Measurements from ENCODE around the gene ADCY2.

ADCY2 gene

DNA sequence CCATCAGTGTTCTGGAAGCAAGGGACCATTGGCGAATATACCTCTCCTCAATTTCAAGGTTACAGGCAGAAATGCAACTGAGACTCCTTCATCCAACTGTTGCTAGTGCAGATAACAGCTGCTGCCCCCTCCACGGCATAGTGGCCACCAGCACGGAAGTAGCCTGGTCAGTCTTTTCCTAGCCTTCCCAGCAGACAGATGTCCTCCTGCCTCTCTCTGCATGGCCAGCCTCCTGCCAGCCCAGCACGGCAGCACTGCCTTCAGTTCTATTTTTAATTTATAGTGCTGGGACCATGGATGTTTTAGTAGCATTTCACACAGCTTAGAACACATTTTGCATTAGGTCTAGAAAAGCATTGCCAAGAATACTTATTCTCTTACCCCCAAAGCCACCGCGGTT is 266.4 kb downstream of the ADCY2 start:
- Histone ChIP-seq H3K4me1 (ENCODE audit: control insufficient read depth, insufficient read depth, low read length) (no peaks in the 10 kb centered on the region), H3K4me3 (ENCODE audit: low read length) (no peak overlapping the region), H3K9me3 (ENCODE audit: control insufficient read depth, low read length) (no peaks in the 10 kb centered on the region), H3K27me3 (ENCODE audit: control insufficient read depth, insufficient read depth, low read length) (no peaks in the 10 kb centered on the region), H3K9ac (ENCODE audit: low read length) (no peak overlapping the region), H3K36me3 (ENCODE audit: control insufficient read depth, insufficient read depth, low read length) (no peaks in the 10 kb centered on the region)

DNA sequence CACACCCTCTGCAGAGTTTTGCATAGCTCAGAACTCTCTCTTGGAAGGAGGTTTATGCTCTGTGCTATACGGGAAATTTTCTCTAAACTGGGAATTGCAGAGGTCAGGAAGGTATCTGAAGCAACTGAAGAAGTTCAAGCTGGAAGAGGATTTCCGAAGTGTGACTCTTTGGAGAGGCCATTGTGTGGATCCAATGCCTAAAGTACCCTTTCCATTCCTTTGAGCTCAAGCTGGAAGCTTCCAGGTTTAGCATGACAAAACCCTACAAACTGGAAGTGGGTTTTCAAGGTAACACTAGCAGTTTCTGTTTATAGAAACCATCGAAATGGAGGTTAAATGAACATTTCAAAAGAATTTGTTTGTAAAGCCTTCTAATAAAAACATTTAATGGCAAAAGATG is 267.9 kb downstream of the ADCY2 start:
- Histone ChIP-seq H3K9ac (ENCODE audit: low read length) (no peak overlapping the region), H3K4me1 (ENCODE audit: control insufficient read depth, insufficient read depth, low read length) (no peaks in the 10 kb centered on the region), H3K4me3 (ENCODE audit: low read length) (no peak overlapping the region), H3K36me3 (ENCODE audit: control insufficient read depth, insufficient read depth, low read length) (no peaks in the 10 kb centered on the region), H3K9me3 (ENCODE audit: control insufficient read depth, low read length) (no peaks in the 10 kb centered on the region), H3K27me3 (ENCODE audit: control insufficient read depth, insufficient read depth, low read length) (no peaks in the 10 kb centered on the region)

DNA sequence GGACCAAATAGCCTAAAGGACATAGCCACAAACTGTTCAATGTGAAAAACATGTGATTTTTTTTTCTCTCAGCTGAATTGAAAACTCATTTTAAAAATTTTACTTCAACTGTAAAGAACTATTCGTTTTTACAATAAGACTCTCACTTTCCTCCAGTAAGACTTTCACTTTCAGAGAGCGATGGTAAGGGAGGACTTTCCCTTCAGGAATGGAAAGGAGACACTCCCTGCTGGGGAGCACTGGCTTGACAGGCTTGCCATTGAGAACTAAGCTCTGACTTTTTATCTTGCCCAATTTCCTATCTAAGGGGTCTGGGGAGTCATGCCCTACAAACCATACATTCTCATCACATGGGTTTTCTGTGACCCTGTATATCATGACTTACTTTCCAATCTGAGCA is 268.3 kb downstream of the ADCY2 start:
- H3K9ac ChIP-seq (ENCODE audit: low read length) = no peak overlapping the region
- no peaks in the 10 kb centered on the region for H3K4me1 ChIP-seq (ENCODE audit: control insufficient read depth, insufficient read depth, low read length)
- H3K4me3 ChIP-seq (ENCODE audit: low read length) = no peak overlapping the region
- H3K27me3 ChIP-seq (ENCODE audit: control insufficient read depth, insufficient read depth, low read length) = no peaks in the 10 kb centered on the region
- no peaks in the 10 kb centered on the region for H3K36me3 ChIP-seq (ENCODE audit: control insufficient read depth, insufficient read depth, low read length)
- H3K9me3 ChIP-seq (ENCODE audit: control insufficient read depth, low read length) = no peaks in the 10 kb centered on the region

DNA sequence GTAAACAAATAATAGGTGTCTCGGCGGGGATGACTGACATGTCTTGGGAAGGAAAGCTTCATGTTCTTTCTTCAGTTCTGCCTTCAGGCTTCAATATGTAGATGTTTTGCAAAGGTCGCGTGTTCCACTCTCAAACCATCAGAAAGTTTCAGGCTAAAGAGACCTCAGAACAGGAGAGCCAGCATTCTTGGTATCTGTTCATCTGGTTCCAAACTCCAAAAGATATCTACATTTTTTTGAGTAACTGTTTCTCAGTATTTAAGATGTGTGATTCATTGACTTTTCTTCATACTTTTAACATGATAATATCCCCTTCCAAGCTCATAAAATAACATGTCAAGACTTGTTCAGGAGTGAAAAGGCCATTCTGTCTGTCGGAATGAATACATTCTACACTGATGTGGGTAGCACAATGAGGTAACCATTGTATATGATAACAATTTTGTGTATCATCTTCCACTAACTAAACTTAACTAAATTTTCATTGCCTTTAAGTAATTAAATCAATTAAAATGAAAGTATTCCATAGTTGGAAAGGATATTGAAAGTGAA is 271.4 kb downstream of the ADCY2 start:
- Histone ChIP-seq H3K9me3 (ENCODE audit: control insufficient read depth, low read length) (no peaks in the 10 kb centered on the region), H3K36me3 (ENCODE audit: control insufficient read depth, insufficient read depth, low read length) (no peaks in the 10 kb centered on the region), H3K27me3 (ENCODE audit: control insufficient read depth, insufficient read depth, low read length) (no peaks in the 10 kb centered on the region), H3K9ac (ENCODE audit: low read length) (no peak overlapping the region), H3K4me3 (ENCODE audit: low read length) (no peak overlapping the region), H3K4me1 (ENCODE audit: control insufficient read depth, insufficient read depth, low read length) (no peaks in the 10 kb centered on the region)

DNA sequence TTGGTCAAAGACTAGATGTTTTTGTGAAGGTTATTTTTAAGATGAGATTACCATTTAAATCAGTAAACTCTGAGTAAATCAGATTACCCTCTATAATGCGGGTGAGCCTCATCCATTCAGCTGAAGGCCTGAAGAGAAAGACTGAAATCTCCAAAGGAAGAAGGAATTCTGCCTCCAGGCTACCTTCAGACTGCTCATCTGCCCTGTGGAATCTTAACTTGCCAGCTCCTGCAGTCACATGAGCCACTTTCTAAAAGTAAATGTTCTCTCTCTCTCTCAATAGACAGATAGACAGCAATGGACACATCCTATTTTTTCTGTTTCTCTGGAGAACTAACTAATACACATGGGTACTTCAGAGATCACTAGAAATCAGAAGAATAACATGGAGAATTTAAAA is 272.2 kb downstream of the ADCY2 start:
- Histone ChIP-seq H3K9me3 (ENCODE audit: control insufficient read depth, low read length) (no peaks in the 10 kb centered on the region), H3K27me3 (ENCODE audit: control insufficient read depth, insufficient read depth, low read length) (no peaks in the 10 kb centered on the region), H3K4me3 (ENCODE audit: low read length) (no peak overlapping the region), H3K9ac (ENCODE audit: low read length) (no peak overlapping the region), H3K36me3 (ENCODE audit: control insufficient read depth, insufficient read depth, low read length) (no peaks in the 10 kb centered on the region), H3K4me1 (ENCODE audit: control insufficient read depth, insufficient read depth, low read length) (no peaks in the 10 kb centered on the region)

DNA sequence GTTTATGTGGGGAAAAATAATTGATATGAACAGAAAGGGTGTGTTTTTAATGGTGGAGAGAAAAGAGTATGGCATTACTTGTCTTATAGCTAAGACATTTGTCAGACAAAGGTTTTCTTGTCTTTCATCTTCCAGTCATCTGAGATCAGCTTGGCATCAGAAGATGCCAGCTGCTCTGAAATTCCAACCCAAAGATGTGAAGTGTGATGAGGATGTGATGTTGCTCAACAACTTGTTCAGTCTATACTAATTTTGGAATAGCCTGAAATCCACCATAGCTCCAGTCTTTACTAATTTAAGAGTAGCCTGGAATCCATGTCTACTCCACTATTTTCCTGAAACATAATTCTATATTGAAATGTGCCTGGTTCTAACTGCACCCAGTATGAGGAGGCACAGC is 272.7 kb downstream of the ADCY2 start:
- H3K27me3 ChIP-seq (ENCODE audit: control insufficient read depth, insufficient read depth, low read length) = no peaks in the 10 kb centered on the region
- no peaks in the 10 kb centered on the region for H3K9me3 ChIP-seq (ENCODE audit: control insufficient read depth, low read length)
- H3K9ac ChIP-seq (ENCODE audit: low read length) = no peak overlapping the region
- no peaks in the 10 kb centered on the region for H3K4me1 ChIP-seq (ENCODE audit: control insufficient read depth, insufficient read depth, low read length)
- no peak overlapping the region for H3K4me3 ChIP-seq (ENCODE audit: low read length)
- no peaks in the 10 kb centered on the region for H3K36me3 ChIP-seq (ENCODE audit: control insufficient read depth, insufficient read depth, low read length)

DNA sequence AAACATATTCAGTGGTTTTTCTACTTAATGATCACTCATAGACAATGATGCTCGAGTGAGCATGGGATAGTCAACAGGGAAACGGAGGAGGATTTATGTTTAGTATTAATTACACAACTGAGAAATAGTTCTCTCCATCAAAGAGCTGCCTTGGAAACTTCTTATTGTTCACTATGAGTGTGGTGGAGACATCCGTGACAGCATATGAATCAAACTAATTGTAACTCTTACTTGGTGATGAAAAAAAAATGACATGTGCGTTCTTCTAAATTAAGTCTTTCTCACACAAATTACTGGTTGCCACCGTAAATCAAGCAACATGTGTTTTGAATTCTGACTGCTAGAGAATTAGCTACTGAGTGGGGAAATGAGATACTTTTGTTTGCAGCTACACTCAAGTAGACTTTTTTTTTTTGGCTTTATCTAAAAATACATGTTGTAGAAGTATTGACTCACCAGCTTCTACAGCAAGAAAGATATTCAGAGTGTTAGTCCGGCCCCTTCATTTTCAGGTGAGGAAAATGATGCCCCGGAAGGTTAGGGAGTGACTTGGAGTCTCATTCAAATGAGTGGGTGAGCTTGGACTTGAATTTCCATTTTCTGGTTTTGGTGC is 275.5 kb downstream of the ADCY2 start:
- H3K27me3 ChIP-seq (ENCODE audit: control insufficient read depth, insufficient read depth, low read length) = no peaks in the 10 kb centered on the region
- H3K4me1 ChIP-seq (ENCODE audit: control insufficient read depth, insufficient read depth, low read length) = no peaks in the 10 kb centered on the region
- H3K9me3 ChIP-seq (ENCODE audit: control insufficient read depth, low read length) = no peaks in the 10 kb centered on the region

DNA sequence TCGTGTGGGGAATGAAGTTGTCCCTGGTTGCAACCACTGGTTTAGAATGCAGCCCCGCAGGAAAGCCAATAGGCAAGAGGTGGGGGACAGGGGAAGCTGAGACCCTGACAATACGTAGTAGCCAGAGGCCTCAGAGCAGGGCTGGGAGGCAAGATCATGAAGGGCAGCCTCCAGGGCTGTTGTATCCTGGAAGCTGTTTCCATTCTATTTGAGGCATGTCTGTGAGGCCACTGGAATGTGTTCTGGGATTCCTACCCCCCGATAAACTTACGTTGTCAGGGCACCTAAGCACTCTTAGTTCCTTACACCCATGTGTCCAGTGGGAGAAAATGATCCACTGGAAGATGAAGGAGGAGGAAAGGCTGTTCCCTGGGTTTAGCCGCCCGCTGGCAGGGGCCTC is 277.7 kb downstream of the ADCY2 start:
- no peak overlapping the region for H3K4me3 ChIP-seq (ENCODE audit: low read length)
- H3K4me1 ChIP-seq (ENCODE audit: control insufficient read depth, insufficient read depth, low read length) = no peaks in the 10 kb centered on the region
- no peaks in the 10 kb centered on the region for H3K36me3 ChIP-seq (ENCODE audit: control insufficient read depth, insufficient read depth, low read length)
- H3K9me3 ChIP-seq (ENCODE audit: control insufficient read depth, low read length) = no peaks in the 10 kb centered on the region
- H3K27me3 ChIP-seq (ENCODE audit: control insufficient read depth, insufficient read depth, low read length) = no peaks in the 10 kb centered on the region
- no peak overlapping the region for H3K9ac ChIP-seq (ENCODE audit: low read length)

More for the DNA sequence above, 275.5 kb downstream of the ADCY2 start:
- no peak overlapping the region for H3K9ac ChIP-seq (ENCODE audit: low read length)
- H3K4me3 ChIP-seq (ENCODE audit: low read length) = no peak overlapping the region
- no peaks in the 10 kb centered on the region for H3K36me3 ChIP-seq (ENCODE audit: control insufficient read depth, insufficient read depth, low read length)

DNA sequence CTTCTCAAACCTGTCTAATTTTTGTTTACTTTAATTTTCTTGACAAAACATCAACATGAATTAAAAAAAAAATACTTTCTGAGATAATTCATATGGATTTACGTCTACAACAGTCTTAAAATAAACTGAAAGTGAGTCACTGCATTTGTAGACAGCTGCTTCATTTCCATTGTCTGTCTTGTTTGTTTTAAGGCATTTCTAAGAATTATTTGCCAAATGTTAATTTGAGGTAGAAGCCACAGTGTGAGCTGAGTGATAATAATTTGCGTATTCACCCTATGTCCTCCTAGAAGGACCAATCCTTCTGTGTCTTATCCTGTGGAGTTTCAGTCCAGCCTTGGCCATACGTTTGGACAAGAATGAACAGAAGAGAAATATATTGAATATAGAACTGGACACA is 280.5 kb downstream of the ADCY2 start:
- Histone ChIP-seq H3K4me3 (ENCODE audit: low read length) (no peak overlapping the region), H3K9ac (ENCODE audit: low read length) (no peak overlapping the region), H3K27me3 (ENCODE audit: control insufficient read depth, insufficient read depth, low read length) (no peaks in the 10 kb centered on the region), H3K9me3 (ENCODE audit: control insufficient read depth, low read length) (no peaks in the 10 kb centered on the region), H3K4me1 (ENCODE audit: control insufficient read depth, insufficient read depth, low read length) (no peaks in the 10 kb centered on the region), H3K36me3 (ENCODE audit: control insufficient read depth, insufficient read depth, low read length) (no peaks in the 10 kb centered on the region)

DNA sequence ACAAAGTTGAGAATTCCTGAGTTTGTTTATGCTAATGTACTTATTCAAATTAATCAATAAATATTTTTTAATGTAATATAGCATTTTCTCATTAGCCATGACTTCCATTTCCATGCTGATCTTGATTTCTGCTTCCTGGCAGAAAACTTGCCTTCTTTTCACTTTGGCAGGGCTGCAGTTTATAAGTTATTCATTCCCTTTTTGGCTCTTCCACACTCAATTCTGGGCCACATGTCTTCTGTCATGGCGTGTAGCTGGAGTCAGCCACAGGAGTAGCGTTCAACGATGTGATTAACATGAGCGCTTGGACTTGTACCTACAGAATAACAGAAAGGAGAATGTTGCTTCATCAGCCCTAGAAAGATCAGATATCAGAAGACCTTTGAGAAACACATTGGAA is 282.1 kb downstream of the ADCY2 start:
- H3K36me3 ChIP-seq (ENCODE audit: control insufficient read depth, insufficient read depth, low read length) = no peaks in the 10 kb centered on the region
- no peaks in the 10 kb centered on the region for H3K27me3 ChIP-seq (ENCODE audit: control insufficient read depth, insufficient read depth, low read length)
- no peak overlapping the region for H3K9ac ChIP-seq (ENCODE audit: low read length)
- H3K4me3 ChIP-seq (ENCODE audit: low read length) = no peak overlapping the region
- H3K4me1 ChIP-seq (ENCODE audit: control insufficient read depth, insufficient read depth, low read length) = no peaks in the 10 kb centered on the region
- H3K9me3 ChIP-seq (ENCODE audit: control insufficient read depth, low read length) = no peaks in the 10 kb centered on the region

DNA sequence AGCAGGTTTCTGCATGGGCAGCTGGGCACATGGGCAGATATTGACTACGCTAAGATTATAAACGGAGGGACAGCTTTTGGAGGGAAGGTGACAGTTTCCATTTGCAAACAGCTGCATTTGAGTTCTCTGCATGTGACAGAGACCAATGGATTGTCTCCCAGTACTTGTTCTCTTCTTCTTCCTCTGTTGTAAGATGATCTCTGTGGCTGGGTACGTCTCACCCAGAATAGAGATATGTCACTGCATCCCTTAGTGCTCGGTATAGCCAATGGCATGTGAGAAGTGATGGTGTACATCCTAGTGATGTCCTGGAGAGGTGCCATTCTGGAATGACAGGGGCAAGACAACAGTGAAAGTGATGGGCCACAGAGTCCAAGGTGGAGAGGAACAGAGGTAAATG is 283.7 kb downstream of the ADCY2 start:
- no peaks in the 10 kb centered on the region for H3K9me3 ChIP-seq (ENCODE audit: control insufficient read depth, low read length)
- H3K9ac ChIP-seq (ENCODE audit: low read length) = no peak overlapping the region
- H3K4me3 ChIP-seq (ENCODE audit: low read length) = no peak overlapping the region
- H3K36me3 ChIP-seq (ENCODE audit: control insufficient read depth, insufficient read depth, low read length) = no peaks in the 10 kb centered on the region
- H3K4me1 ChIP-seq (ENCODE audit: control insufficient read depth, insufficient read depth, low read length) = no peaks in the 10 kb centered on the region
- no peaks in the 10 kb centered on the region for H3K27me3 ChIP-seq (ENCODE audit: control insufficient read depth, insufficient read depth, low read length)

DNA sequence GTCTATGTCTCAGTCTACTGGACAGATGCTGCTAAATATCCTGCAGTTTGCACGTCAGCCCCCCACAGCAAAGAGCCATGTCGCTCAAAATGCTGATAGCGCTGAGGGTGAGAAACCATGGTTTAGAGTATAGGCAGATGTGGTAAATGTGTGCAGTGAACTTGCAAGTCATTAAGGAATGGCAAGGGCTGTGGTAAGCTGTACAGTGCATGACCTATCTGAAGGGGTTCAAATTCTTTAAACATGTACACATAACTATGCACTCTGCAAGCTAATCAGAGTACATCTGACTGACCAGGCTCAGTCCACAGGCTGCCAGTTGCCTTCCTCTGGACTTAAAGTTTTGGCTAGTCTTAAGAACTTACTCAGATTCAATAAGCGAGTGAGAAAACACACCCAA is 284.3 kb downstream of the ADCY2 start:
- H3K4me1 ChIP-seq (ENCODE audit: control insufficient read depth, insufficient read depth, low read length) = no peaks in the 10 kb centered on the region
- no peak overlapping the region for H3K4me3 ChIP-seq (ENCODE audit: low read length)
- no peaks in the 10 kb centered on the region for H3K9me3 ChIP-seq (ENCODE audit: control insufficient read depth, low read length)
- no peak overlapping the region for H3K9ac ChIP-seq (ENCODE audit: low read length)
- no peaks in the 10 kb centered on the region for H3K27me3 ChIP-seq (ENCODE audit: control insufficient read depth, insufficient read depth, low read length)
- H3K36me3 ChIP-seq (ENCODE audit: control insufficient read depth, insufficient read depth, low read length) = no peaks in the 10 kb centered on the region

DNA sequence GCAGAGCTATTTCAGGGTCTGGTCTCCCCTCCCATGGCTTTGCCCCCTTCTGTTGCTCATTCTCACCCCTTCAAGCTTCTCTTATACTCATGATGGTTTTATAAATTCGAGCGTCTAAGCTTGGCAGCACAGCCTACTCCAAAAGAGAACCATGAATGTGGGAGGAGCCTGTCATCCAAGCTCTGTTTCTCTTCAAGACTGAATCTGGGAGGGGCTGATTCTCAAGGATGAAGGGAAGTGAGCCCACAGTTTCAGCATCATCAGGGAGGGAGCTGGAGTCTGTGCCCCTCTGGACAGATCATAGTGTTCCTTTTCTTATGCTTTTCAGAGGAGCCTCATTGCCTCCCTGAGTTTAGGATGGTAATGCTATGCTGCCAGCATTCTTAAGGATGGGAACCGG is 286.4 kb downstream of the ADCY2 start:
- Histone ChIP-seq H3K4me3 (ENCODE audit: low read length) (no peak overlapping the region), H3K9me3 (ENCODE audit: control insufficient read depth, low read length) (no peaks in the 10 kb centered on the region), H3K9ac (ENCODE audit: low read length) (no peak overlapping the region), H3K36me3 (ENCODE audit: control insufficient read depth, insufficient read depth, low read length) (no peaks in the 10 kb centered on the region), H3K27me3 (ENCODE audit: control insufficient read depth, insufficient read depth, low read length) (no peaks in the 10 kb centered on the region), H3K4me1 (ENCODE audit: control insufficient read depth, insufficient read depth, low read length) (no peaks in the 10 kb centered on the region)

Data from mucosa of stomach (tissue), 1 donor.